NCI-H1436 (cell line): ENCODE data around the gene SDS.

Experiments used
- DNase-seq: peaks from one replicate; lab custom pipeline; 2025; lab: John Stamatoyannopoulos, UW

Gene SDS

DNA sequence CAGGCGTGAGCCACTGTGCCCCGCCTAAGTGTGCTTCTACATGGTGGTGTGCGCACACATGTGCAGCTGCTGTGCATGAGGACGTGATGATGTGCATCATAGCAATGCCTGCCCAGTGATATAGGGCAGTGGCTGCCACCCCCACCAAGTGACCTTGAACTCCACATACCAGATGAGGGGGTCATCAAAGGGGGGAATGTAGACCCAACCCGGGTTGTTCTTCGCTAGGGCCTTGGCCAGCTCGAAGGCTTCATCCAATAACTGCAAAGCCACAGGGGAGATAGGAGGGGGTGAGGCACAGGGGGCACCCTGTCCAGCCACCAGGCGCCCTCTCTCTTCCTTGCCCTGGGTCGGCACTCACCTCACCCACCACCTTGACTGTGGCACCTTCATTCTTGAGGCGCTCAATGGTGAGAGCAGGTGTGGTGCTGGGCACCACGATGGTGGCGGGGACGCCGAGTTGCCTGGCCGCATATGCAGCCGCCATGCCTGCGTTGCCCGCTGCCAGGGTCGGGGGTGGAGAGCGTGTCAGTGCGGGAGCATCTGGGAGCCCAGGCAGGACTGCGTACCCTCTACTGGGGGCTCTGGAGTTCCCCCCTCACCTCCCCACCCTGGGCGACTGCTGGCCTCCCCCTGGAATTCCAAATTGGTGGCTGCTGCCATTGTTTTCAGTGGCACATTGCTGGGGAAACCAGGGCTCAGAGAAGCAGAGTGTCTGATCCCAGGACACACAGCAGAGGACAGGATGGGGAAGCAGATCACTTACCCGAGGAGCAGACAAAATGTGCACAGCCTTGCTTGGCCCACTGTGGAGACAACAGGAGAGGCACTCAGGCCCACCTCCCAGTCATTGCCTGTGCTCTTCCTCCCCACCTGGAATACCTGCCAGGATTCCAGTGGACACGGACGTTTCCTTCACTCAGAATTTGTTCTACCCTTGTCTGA, 5.1 kb downstream of the SDS start:
- DNase-seq: no peak

GRCh38 chr12:113397497-113398197, 6.0 kb downstream of the SDS start:
- peak; percentile 25 for DNase-seq

- no peak for DNase-seq
Observed at GRCh38 chr12:113396828-113397496, 6.7 kb downstream of the SDS start.

DNA sequence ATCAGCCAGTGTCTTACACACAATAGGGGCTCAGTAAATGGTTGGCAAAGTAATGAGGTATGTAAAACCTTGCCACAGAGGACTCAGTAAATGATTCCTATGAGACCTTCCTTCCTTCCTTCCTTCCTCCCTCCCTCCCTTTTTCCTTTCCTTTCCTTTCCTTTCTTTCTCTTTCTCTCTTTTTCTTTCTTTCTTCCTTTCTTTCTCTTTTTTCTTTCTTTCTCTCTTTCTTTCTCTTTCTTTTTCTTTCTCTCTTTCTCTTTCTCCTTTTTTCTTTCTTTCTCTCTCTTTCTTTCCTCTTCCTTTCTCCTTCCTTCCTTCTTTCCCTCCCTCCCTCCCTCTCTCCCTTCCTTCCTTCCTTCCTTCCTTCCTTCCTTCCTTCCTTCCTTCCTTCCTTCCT, 7.5 kb downstream of the SDS start:
- no peak for DNase-seq

DNA sequence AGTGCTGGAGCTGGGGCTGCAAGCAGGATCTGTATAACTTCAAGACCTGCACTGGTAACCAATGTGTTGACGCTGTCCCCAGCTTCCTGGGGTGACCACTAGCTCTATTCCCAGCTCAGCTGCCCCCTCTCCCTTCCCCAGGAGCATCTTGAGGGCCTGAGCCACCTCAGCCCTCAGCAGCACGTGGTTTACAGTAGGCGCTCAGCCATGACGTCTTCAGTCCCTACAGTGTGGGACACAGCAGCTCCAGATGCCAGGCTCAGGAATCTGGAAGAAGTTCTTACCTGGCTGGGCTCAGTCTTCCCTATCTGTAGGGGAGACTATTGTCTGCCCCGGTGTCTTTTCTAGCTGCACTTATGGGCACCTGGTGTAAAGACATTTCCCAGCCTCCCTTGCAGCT, 8.6 kb downstream of the SDS start:
- no peak for DNase-seq

DNA sequence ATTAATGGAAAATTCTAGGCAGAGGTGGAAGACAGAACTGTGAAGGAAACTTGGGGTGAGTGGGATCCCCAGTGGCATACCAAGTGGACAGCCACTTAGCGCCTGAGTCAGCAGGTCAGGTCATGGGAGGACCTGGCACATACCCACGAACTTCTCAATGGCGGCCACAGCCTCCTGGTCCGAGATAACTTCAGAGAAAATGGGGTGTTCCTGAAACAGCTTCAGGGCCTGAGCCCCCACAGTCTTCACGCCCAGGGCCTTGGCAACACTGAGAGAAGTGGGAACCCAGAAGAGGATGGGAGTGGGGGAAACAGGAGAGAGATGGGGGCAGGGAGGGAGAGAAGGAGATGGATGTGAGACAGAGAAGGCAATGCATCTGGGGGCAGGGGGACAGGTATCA, 9.9 kb downstream of the SDS start:
- DNase-seq: no peak

DNA sequence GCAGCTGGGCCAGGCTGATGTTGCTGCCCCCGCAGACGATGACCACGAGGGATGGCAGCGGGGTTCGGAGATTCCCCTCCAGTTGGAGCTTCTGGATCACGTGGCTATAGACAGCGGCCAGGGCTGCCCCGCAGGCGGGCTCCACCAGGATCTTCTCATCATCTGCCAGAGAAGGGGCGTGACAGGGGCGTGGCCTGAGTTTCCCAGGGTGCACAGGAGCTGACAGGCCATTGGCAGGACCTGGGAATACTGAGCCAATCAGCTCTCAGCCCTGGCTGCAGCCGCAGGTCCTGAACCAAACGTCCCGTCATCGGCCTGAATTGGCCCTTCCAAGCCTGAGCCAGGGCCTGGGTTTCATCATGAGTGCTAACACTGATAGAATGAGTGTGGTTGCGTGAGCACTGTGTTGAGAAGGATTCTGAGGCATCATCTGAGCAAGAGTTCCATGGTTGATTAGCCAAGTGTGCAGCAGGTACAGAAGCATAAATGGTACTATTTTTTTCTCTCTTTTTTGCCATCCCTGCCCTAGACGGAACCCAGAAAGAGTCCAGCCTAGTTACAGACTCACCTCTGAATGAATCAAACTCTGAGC, 10.6 kb downstream of the SDS start:
- no peak for DNase-seq

GRCh38 chr12:113392520-113392919, 11.2 kb downstream of the SDS start:
- DNase-seq: no peak

DNA sequence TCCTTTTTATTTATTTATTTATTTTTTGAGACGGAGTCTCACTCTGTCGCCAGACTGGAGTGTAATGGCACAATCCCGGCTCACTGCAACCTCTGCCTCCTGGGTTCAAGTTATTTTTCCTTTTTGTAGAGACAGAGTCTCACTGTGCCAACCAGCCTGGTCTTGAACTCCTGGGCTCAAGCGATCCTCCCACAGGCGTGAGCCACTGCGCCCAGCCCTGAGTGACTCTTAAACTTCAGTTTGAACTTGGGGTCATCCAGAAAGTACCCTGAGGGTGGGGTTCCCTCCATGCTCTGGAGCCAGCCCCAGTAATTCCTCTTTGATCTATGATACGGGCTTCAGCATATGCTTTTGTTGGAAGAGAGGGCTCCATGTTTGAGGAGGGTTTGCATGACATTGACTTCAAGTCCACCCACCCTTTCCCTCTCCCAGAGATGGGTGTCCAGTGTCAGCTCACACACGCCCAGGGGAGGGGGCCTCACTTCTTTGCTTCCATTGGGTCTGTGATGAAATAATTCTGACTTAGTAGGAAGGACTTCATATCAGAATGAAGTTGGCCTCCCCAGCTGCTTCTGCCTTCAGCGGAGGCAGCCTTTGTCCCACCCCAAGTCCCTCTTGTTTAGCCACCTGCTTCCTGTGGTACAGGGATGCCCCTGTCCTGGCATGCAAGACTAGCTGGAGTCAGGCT, 11.9 kb downstream of the SDS start:
- DNase-seq: no peak

DNA sequence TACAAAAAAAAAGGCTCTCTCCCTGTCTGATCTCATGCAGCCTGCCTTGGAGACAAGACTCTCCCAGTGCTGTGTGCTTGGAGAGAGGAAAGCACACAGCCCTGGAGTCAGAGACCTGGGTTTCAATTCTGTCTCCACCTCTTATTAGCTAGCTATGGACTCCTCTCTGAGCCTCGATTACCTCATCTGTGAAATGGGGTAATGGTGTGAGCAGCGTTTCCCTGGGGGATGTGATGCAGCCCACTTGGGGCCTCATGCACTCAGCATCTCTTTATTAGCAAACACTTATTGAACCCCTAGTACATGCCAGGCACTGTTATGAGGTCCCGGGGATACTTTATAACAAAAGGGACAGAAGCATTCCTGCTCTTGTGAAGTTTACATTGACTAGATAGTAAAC, 12.5 kb downstream of the SDS start:
- DNase-seq: no peak

DNA sequence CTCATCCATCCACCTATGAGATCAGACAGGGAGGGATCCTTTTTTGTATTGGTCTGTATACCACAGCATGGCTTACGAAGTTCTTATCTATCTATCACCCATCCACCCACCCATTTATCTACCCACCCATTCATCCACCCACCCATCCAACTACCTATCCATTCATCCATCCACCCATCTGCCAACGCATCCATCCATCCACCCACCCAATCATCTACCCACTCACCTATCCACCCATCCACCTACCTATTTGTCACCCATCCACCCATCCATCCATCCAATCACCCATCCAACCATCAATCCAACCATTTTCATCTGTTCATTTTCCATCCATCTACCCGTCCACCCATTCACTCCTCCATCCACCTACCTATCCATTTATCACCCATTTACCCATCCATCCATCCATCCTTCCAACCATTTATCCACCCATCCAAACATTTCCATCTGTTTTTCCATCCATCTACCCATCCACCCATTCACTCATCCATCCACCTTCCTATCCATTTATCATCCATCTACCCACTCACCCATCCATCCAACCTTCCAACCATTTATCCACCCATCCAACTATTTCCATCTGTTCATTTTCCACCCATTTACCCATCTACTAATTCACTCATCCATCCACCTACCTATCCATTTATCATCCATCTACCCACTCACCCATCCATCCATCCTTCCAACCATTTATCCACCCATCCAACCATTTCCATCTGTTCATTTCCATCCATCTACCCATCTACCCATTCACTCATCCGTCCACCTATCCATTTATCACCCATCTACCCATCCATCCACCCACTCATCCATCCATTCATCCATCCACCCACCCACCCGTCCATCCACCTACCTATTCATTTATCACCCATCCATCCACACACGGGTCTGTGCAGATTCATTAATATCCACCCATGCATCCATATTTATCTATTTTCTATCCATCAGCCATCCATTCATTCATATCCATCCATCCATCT, 13.3 kb downstream of the SDS start:
- no peak for DNase-seq

GRCh38 chr12:113388351-113388750, 15.3 kb downstream of the SDS start:
- no peak for DNase-seq

DNA sequence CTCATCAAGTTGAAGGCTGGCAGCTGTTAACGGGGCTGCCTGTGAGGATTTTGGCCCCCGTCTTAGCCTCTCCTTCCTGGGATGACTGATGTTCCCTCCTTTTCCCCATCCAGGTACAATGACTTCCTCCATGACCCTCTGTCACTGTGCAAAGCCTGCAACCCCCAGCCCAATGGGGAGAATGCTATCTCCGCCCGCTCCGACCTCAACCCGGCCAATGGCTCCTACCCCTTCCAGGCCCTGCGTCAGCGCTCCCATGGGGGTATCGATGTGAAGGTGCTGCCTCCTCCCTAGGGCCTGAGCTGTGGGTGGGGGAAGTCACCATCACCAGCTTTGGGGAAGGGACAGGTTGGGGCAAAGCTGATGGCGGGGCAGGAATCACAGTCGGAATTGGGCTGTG, 16.1 kb downstream of the SDS start:
- DNase-seq: no peak

DNA sequence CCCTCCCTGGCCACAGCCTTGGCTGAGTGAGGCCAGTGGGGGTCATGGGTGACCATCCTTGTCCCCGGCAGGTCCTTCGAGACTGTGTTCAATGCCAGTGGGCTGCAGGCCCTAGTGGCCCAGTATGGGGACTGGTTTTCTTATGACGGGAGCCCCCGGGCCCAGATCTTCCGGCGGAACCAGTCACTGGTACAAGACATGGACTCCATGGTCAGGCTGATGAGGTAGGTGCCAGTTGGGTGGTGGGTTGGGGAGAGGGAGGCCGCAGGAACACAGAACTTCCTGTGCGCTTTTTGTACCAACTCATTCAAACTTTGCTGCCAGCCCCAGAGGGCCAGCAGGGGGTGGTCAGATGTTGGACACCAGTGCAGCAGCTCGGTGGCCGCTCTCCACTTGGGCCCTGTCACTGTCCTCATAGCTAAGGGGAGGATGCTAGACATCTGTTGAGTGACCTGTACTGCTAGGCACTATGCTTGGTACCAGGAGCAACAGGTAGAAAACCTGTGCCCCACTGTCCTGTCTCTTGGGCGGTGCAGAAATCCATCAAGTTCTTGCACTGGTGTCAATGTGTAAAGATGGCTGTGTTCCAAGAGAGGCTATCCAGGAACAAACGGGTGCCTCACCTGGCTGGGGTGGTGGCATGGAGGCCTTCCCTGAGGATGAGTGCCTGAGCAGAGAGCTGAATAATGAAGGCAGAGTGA, 16.7 kb downstream of the SDS start:
- DNase-seq: no peak

- DNase-seq: no peak
Observed at GRCh38 chr12:113385282-113385882, 18.3 kb downstream of the SDS start.

- DNase-seq: no peak
Observed at GRCh38 chr12:113384778-113385177, 18.9 kb downstream of the SDS start.

DNA sequence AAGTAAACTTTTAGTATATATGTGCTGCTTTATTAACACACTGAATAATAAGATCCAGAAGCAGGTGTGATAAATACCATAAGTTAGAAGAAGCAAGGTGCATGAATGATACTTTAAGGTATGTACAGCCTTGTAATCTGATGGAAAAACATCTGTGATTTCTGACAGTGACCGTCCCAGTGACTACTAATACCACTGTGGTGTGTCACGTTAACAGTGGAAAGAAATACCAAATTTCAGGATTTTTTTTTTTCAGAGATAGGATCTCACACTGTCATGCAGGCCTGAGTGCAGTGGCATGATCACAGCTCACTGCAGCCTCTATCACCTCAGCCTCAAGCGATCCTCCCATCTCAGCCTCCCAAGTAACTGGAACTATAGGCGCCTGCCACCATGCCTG, 21.5 kb downstream of the SDS start:
- DNase-seq: no peak

DNA sequence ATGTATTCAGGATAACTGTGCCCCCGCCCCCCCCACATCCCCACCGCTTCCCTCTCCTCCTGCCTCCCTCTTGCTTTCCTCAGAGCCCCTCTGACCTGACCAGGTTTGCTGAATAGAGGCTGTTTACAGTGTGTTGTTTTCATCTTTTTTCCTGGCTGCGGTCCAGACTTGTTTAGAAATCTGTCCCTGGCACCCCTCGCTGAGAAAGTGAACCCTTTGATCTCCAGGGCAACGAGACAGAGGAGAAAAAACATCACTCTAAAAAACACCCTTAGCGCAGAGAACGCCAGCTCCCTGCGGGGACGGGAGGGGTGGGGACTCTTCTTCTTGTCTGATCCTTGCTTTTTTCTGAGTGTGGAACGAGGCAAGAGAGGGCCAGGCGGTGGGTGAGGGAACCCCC, 22.5 kb downstream of the SDS start:
- DNase-seq: no peak

- DNase-seq: no peak
Observed at GRCh38 chr12:113378291-113378690, 25.4 kb downstream of the SDS start.
